ENCODE measurements around the gene XRCC5. TPM values are rescaled to one million over a fixed set of nuclear protein-coding genes. Genes with fewer than 3 reads are reported as not detected.
A peak's percentile ranks its signal among the peaks of the same experiment; 100 is the strongest.

The XRCC5 gene
- polyA plus RNA-seq (2013) = 199 TPM

DNA sequence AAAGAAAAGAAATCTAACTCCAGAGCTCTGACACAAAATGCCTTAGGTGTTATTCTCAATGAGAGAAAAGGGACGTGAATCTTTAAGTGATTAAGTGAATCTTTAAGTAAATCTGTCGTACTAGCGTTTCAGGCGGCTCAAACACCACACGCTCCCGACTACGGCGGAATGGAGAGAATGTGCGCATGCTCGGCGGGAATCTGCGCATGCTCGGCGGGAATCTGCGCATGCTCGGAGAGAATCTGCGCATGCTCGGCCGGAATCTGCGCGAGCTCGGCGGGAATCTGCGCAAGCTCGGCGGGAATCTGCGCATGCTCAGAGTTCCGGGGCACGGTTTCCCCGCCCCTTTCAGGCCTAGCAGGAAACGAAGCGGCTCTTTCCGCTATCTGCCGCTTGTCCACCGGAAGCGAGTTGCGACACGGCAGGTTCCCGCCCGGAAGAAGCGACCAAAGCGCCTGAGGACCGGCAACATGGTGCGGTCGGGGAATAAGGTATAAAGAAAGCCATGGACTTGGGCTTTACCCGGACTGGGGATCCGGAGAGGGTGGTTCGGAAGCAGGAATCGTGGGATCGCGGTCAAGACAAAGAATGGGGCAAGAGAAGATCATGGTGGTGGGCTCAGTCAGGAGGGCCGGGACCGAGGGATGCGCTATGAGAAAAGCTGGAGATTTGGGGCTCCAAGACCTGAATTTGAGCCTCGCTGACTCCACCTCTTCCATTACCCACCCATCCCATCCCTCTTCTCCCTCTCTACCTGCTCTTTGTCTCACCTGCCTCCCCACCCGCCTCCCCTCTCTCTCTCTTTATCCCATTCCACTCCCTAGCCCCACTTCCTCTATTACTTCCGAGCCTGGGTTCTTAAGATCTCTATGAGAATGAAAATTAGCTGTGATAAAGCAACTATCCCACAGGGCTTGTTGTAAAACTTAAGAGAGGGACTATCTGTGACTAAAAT, at the start of gene XRCC5:
TSS of gene XRCC5 (plus strand) at position 382 of the 955 bp plus-strand sequence. CDS start at position 471, 89 bp downstream.
- CTCF ChIA-PET = interaction anchor here (0.9 to 2.1 kb wide), 12 partner anchors 11 to 554 kb away, joined by 3 to 6 read pairs (median 4); partner anchors contain the start of genes PECR and TMEM169
- H3K9me3 ChIP-seq (ENCODE audit: control extremely low read depth in 1 of 5, control insufficient read depth in 4 of 5, insufficient read depth in 2 of 5, low read depth in 1 of 5, low read length in 4 of 5) = no peaks in the 10 kb centered on the region

DNA sequence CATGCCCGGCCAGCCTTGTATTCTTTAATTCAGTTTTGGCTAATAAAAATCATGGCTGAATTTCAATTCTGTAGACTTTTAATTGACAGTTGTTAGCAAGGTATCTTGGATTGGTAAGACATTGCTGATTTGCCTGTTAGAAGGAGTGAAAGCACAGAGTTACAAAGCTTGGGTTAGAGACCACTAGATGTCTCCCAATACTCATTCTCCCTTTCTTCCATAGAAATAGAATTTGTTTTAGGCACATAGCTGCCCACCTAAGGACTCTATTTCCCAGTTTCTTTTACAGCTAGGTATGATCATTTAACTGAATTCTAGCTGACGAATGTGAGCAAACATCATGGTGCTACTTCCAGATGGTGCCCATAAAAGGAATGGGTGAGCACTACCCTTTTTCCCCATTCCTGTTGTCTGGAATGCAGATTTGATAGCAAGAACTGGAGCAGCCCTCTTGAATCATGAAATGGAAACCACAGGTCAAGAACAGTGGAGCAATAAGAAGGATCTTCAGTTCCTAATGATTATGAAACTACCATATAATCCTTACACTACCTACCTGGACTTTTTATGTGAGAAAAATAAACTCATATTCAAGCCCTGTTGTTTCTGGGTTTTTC, 45.0 kb upstream of the XRCC5 start:
- CTCF ChIA-PET = no interaction called here
- Histone ChIP-seq H3K27me3 (replicated peaks in 2 of 5; ENCODE audit: control insufficient read depth in 4 of 5, insufficient read depth in 5 of 5, low read length in 4 of 5) (no peaks in the 10 kb centered on the region), H3K9me3 (ENCODE audit: control extremely low read depth in 1 of 5, control insufficient read depth in 4 of 5, insufficient read depth in 2 of 5, low read depth in 1 of 5, low read length in 4 of 5) (no peaks in the 10 kb centered on the region), H3K4me3 (ENCODE audit: control insufficient read depth in 1 of 7, extremely low read depth in 1 of 7, insufficient read depth in 4 of 7, low read depth in 2 of 7, low read length in 6 of 7) (no peak overlapping the region), H3K27ac (ENCODE audit: insufficient read depth in 1 of 2, low read depth in 1 of 2, low read length in 2 of 2, poor library complexity in 1 of 2, severe bottlenecking in 2 of 2) (no peak overlapping the region), H3K4me1 (ENCODE audit: control extremely low read depth in 1 of 4, control insufficient read depth in 4 of 4, insufficient read depth in 4 of 4, low read length in 3 of 4) (no peaks in the 10 kb centered on the region), H3K36me3 (ENCODE audit: control insufficient read depth in 4 of 4, insufficient read depth in 4 of 4, low read length in 3 of 4) (peaks cover 0 to 14% (median 3%) of the 10 kb centered on the region in 4 experiments)
- no peak for DNase-seq
- 100% methylated on average over 2 of the region's 2 CpGs for WGBS (ENCODE audit: insufficient coverage)
- POLR2A ChIA-PET = interaction anchor here (0.6 kb wide), 1 partner anchor 241 kb away, joined by 3 read pairs; no protein-coding TSS in a partner anchor

More for the DNA sequence above, at the start of gene XRCC5:
- peaks cover 8 to 39% (median 22%) of the 10 kb centered on the region in 4 experiments for H3K36me3 ChIP-seq (ENCODE audit: control insufficient read depth in 4 of 4, insufficient read depth in 4 of 4, low read length in 3 of 4)
- peaks cover 11 to 28% (median 21%) of the 10 kb centered on the region in 4 experiments for H3K4me1 ChIP-seq (ENCODE audit: control extremely low read depth in 1 of 4, control insufficient read depth in 4 of 4, insufficient read depth in 4 of 4, low read length in 3 of 4)
- peak; percentile 96 to 98 (median 96) for DNase-seq
- peak within 1 kb of the TSS; percentile 94 to 98 for H3K27ac ChIP-seq (ENCODE audit: insufficient read depth in 1 of 2, low read depth in 1 of 2, low read length in 2 of 2, poor library complexity in 1 of 2, severe bottlenecking in 2 of 2)
- 0% methylated on average over 52 of the region's 57 CpGs for WGBS (ENCODE audit: insufficient coverage)
- POLR2A ChIA-PET = interaction anchor here (0.6 to 0.7 kb wide), 2 partner anchors 58 to 332 kb away, joined by 3 to 4 read pairs; no protein-coding TSS in a partner anchor
- H3K27me3 ChIP-seq (replicated peaks in 2 of 5; ENCODE audit: control insufficient read depth in 4 of 5, insufficient read depth in 5 of 5, low read length in 4 of 5) = no peaks in the 10 kb centered on the region
- H3K4me3 ChIP-seq (ENCODE audit: control insufficient read depth in 1 of 7, extremely low read depth in 1 of 7, insufficient read depth in 4 of 7, low read depth in 2 of 7, low read length in 6 of 7) = peak within 1 kb of the TSS; percentile 90 to 100 (median 97)

DNA sequence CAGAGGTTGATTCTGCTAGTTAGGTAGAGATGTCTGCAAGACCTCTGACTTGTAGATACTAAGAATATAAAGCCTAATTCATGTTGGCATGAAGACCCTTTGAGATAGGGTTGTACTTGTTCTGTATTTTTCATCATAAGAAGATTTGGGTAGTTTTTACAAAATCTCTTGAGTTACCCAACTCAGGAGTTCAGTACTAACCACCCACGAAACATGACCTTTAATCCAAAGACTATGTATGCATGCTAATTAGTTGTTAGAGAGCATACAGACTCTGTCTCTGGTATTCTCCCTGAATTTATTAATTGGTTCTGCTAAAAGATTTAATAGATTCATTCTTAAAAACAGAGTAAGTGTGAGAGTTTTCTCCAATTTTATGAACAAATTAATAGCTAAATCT, 44.5 kb upstream of the XRCC5 start:
- H3K9me3 ChIP-seq (ENCODE audit: control extremely low read depth in 1 of 5, control insufficient read depth in 4 of 5, insufficient read depth in 2 of 5, low read depth in 1 of 5, low read length in 4 of 5) = no peaks in the 10 kb centered on the region
- ChIA-PET CTCF (no interaction called here), POLR2A (no interaction called here)
- DNase-seq = no peak
- WGBS (ENCODE audit: insufficient coverage) = no CpG with 5 or more reads among the region's 1 CpG
- H3K36me3 ChIP-seq (ENCODE audit: control insufficient read depth in 4 of 4, insufficient read depth in 4 of 4, low read length in 3 of 4) = peaks cover 0 to 14% (median 3%) of the 10 kb centered on the region in 4 experiments
- no peak overlapping the region for H3K27ac ChIP-seq (ENCODE audit: insufficient read depth in 1 of 2, low read depth in 1 of 2, low read length in 2 of 2, poor library complexity in 1 of 2, severe bottlenecking in 2 of 2)
- H3K4me3 ChIP-seq (ENCODE audit: control insufficient read depth in 1 of 7, extremely low read depth in 1 of 7, insufficient read depth in 4 of 7, low read depth in 2 of 7, low read length in 6 of 7) = no peak overlapping the region
- no peaks in the 10 kb centered on the region for H3K27me3 ChIP-seq (replicated peaks in 2 of 5; ENCODE audit: control insufficient read depth in 4 of 5, insufficient read depth in 5 of 5, low read length in 4 of 5)
- no peaks in the 10 kb centered on the region for H3K4me1 ChIP-seq (ENCODE audit: control extremely low read depth in 1 of 4, control insufficient read depth in 4 of 4, insufficient read depth in 4 of 4, low read length in 3 of 4)

GRCh38 chr2:216066230-216066629, 42.9 kb upstream of the XRCC5 start:
- Histone ChIP-seq H3K4me3 (ENCODE audit: control insufficient read depth in 1 of 7, extremely low read depth in 1 of 7, insufficient read depth in 4 of 7, low read depth in 2 of 7, low read length in 6 of 7) (no peak overlapping the region), H3K36me3 (ENCODE audit: control insufficient read depth in 4 of 4, insufficient read depth in 4 of 4, low read length in 3 of 4) (peaks cover 0 to 14% (median 3%) of the 10 kb centered on the region in 4 experiments), H3K27me3 (replicated peaks in 2 of 5; ENCODE audit: control insufficient read depth in 4 of 5, insufficient read depth in 5 of 5, low read length in 4 of 5) (no peaks in the 10 kb centered on the region), H3K9me3 (ENCODE audit: control extremely low read depth in 1 of 5, control insufficient read depth in 4 of 5, insufficient read depth in 2 of 5, low read depth in 1 of 5, low read length in 4 of 5) (no peaks in the 10 kb centered on the region), H3K27ac (ENCODE audit: insufficient read depth in 1 of 2, low read depth in 1 of 2, low read length in 2 of 2, poor library complexity in 1 of 2, severe bottlenecking in 2 of 2) (no peak overlapping the region), H3K4me1 (ENCODE audit: control extremely low read depth in 1 of 4, control insufficient read depth in 4 of 4, insufficient read depth in 4 of 4, low read length in 3 of 4) (no peaks in the 10 kb centered on the region)
- WGBS (ENCODE audit: insufficient coverage) = 100% methylated on average over 2 of the region's 5 CpGs
- CTCF ChIA-PET = interaction anchor here (1.5 kb wide), 1 partner anchor 15 kb away, joined by 3 read pairs; no protein-coding TSS in a partner anchor
- no peak for DNase-seq
- POLR2A ChIA-PET = no interaction called here

DNA sequence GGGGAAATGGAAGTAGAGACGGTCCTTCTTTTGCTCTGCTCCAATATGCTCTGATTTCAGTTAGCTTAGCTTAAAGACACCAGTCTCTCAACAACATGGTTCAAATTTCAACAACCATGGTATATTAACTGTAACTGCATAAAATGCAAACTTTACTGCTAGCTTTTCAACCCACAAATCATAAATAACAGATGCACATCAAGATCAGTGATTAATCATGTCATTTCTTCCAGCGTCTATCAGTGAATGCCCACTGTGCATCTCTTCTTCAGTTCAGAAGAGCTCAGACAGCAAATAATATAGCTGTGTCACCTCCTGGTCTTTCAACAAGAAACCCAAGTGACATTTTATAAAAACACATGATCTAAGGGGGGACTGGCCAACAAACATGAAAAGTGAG, 40.1 kb upstream of the XRCC5 start:
- no peak for DNase-seq
- Histone ChIP-seq H3K36me3 (ENCODE audit: control insufficient read depth in 4 of 4, insufficient read depth in 4 of 4, low read length in 3 of 4) (peaks cover 0 to 12% (median 3%) of the 10 kb centered on the region in 4 experiments), H3K4me3 (ENCODE audit: control insufficient read depth in 1 of 7, extremely low read depth in 1 of 7, insufficient read depth in 4 of 7, low read depth in 2 of 7, low read length in 6 of 7) (no peak overlapping the region), H3K27me3 (replicated peaks in 2 of 5; ENCODE audit: control insufficient read depth in 4 of 5, insufficient read depth in 5 of 5, low read length in 4 of 5) (no peaks in the 10 kb centered on the region), H3K4me1 (ENCODE audit: control extremely low read depth in 1 of 4, control insufficient read depth in 4 of 4, insufficient read depth in 4 of 4, low read length in 3 of 4) (no peaks in the 10 kb centered on the region), H3K9me3 (ENCODE audit: control extremely low read depth in 1 of 5, control insufficient read depth in 4 of 5, insufficient read depth in 2 of 5, low read depth in 1 of 5, low read length in 4 of 5) (no peaks in the 10 kb centered on the region), H3K27ac (ENCODE audit: insufficient read depth in 1 of 2, low read depth in 1 of 2, low read length in 2 of 2, poor library complexity in 1 of 2, severe bottlenecking in 2 of 2) (no peak overlapping the region)
- ChIA-PET POLR2A (no interaction called here), CTCF (interaction anchor here (1.0 kb wide), 1 partner anchor 11 kb away, joined by 4 read pairs; no protein-coding TSS in a partner anchor)
- 89% methylated on average over 1 of the region's 2 CpGs for WGBS (ENCODE audit: insufficient coverage)

- H3K4me3 ChIP-seq (ENCODE audit: control insufficient read depth in 1 of 7, extremely low read depth in 1 of 7, insufficient read depth in 4 of 7, low read depth in 2 of 7, low read length in 6 of 7) = no peak overlapping the region
- 94% methylated on average over 5 of the region's 6 CpGs for WGBS (ENCODE audit: insufficient coverage)
- no peak for DNase-seq
- POLR2A ChIA-PET = interaction anchor here (0.5 kb wide), 1 partner anchor 21 kb away, joined by 4 read pairs; no protein-coding TSS in a partner anchor
- CTCF ChIA-PET = no interaction called here
- H3K27ac ChIP-seq (ENCODE audit: insufficient read depth in 1 of 2, low read depth in 1 of 2, low read length in 2 of 2, poor library complexity in 1 of 2, severe bottlenecking in 2 of 2) = no peak overlapping the region
- H3K4me1 ChIP-seq (ENCODE audit: control extremely low read depth in 1 of 4, control insufficient read depth in 4 of 4, insufficient read depth in 4 of 4, low read length in 3 of 4) = no peaks in the 10 kb centered on the region
- no peaks in the 10 kb centered on the region for H3K9me3 ChIP-seq (ENCODE audit: control extremely low read depth in 1 of 5, control insufficient read depth in 4 of 5, insufficient read depth in 2 of 5, low read depth in 1 of 5, low read length in 4 of 5)
- no peaks in the 10 kb centered on the region for H3K27me3 ChIP-seq (replicated peaks in 2 of 5; ENCODE audit: control insufficient read depth in 4 of 5, insufficient read depth in 5 of 5, low read length in 4 of 5)
- H3K36me3 ChIP-seq (ENCODE audit: control insufficient read depth in 4 of 4, insufficient read depth in 4 of 4, low read length in 3 of 4) = peaks cover 0 to 5% (median 1%) of the 10 kb centered on the region in 4 experiments
Observed at GRCh38 chr2:216070195-216070594, 39.0 kb upstream of the XRCC5 start.

All from common myeloid progenitor, CD34-positive (primary cell).